SK-N-SH treated with all-trans-retinoic acid at 6 μM for 48 hours (cell line): ENCODE results near the gene DGKZ.
"Not testable (repeated sequence)": the region's sequence is repeated elsewhere in the genome, so short reads cannot be mapped to it uniquely, and the experiment has no call there.

Experiments
- ATAC-seq: fragments of 200-7000 bp; cut with Tn5 transposase; 3 replicates; pipeline ENCODE4 v1.9.1; 2020; ENCODE audit warnings: mild to moderate bottlenecking, moderate library complexity
- ARNTL ChIP-seq: fragments of 450-650 bp; formaldehyde crosslinking; IDR thresholded peaks from 2 replicates; pipeline ENCODE4 v1.5.0; 2020; ENCODE audit warnings: low read depth, mild to moderate bottlenecking, moderate library complexity, borderline replicate concordance
- CSDC2 ChIP-seq: fragments of 250-450 bp; sonication (Bioruptor Pico); IDR thresholded peaks from 2 replicates; pipeline ENCODE4 v1.5.0; 2020; ENCODE audit warnings: mild to moderate bottlenecking, moderate library complexity
- ESRRG ChIP-seq: fragments of 250-450 bp; sonication (Bioruptor Pico); IDR thresholded peaks from 2 replicates; pipeline ENCODE4 v1.6.1; 2021; ENCODE audit warnings: mild to moderate bottlenecking
- GLIS3 ChIP-seq: fragments of 250-450 bp; sonication (Bioruptor Pico); IDR thresholded peaks from 2 replicates; pipeline ENCODE4 v1.5.0; 2020; ENCODE audit warnings: mild to moderate bottlenecking, moderate library complexity
- ISL1 ChIP-seq: fragments of 250-450 bp; sonication (Bioruptor Pico); IDR thresholded peaks from 2 replicates; pipeline ENCODE4 v2.1.2; 2022; ENCODE audit warnings: mild to moderate bottlenecking, moderate library complexity
- OSR1 ChIP-seq: fragments of 250-450 bp; sonication (Bioruptor Pico); IDR thresholded peaks from 2 replicates; pipeline ENCODE4 v1.8.0; 2022; ENCODE audit warnings: moderate library complexity, mild to moderate bottlenecking, inconsistent platforms
- PPARA ChIP-seq: fragments of 250-450 bp; sonication (Bioruptor Pico); IDR thresholded peaks from 2 replicates; pipeline ENCODE4 v1.5.0; 2020; ENCODE audit warnings: mild to moderate bottlenecking, borderline replicate concordance
- RARB ChIP-seq: fragments of 250-450 bp; sonication (Bioruptor Pico); IDR thresholded peaks from 2 replicates; pipeline ENCODE4 v1.8.0; 2021; ENCODE audit warnings: mild to moderate bottlenecking, moderate library complexity
- TCF4 ChIP-seq: fragments of 250-450 bp; sonication (Bioruptor Pico); IDR thresholded peaks from 2 replicates; pipeline ENCODE4 v1.8.0; 2021; ENCODE audit warnings: mild to moderate bottlenecking, moderate library complexity, borderline replicate concordance
- TOX ChIP-seq: fragments of 250-450 bp; sonication (Bioruptor Pico); IDR thresholded peaks from 2 replicates; pipeline ENCODE4 v1.8.0; 2021; ENCODE audit warnings: mild to moderate bottlenecking, moderate library complexity, borderline replicate concordance
- ZC3H10 ChIP-seq: fragments of 250-450 bp; sonication (Bioruptor Pico); IDR thresholded peaks from 2 replicates; pipeline ENCODE4 v1.5.1; 2021; ENCODE audit warnings: mild to moderate bottlenecking, moderate library complexity
- ZFP30 ChIP-seq: fragments of 450-650 bp; formaldehyde crosslinking; IDR thresholded peaks from 2 replicates; pipeline ENCODE4 v1.5.0; 2022; ENCODE audit warnings: mild to moderate bottlenecking, moderate library complexity
- ZNF70 ChIP-seq: fragments of 450-650 bp; formaldehyde crosslinking; IDR thresholded peaks from 2 replicates; pipeline ENCODE4 v1.5.0; 2020; ENCODE audit warnings: mild to moderate bottlenecking, moderate library complexity
- ZNF8 ChIP-seq: fragments of 450-650 bp; formaldehyde crosslinking; IDR thresholded peaks from 2 replicates; pipeline ENCODE4 v1.5.0; 2020; ENCODE audit warnings: mild to moderate bottlenecking, moderate library complexity
- TF ChIP-seq, protein P1 (sequence below): fragments of 250-450 bp; sonication (Bioruptor Pico); IDR thresholded peaks from 2 replicates; pipeline ENCODE4 v1.5.0; 2020; ENCODE audit warnings: mild to moderate bottlenecking, moderate library complexity
- TF ChIP-seq, protein P2 (sequence below): fragments of 250-450 bp; sonication (Bioruptor Pico); IDR thresholded peaks from 2 replicates; pipeline ENCODE4 v1.5.1; 2020; ENCODE audit warnings: low read depth, mild to moderate bottlenecking, moderate library complexity
- TF ChIP-seq, protein P3 (sequence below): fragments of 250-450 bp; sonication (Bioruptor Pico); IDR thresholded peaks from 2 replicates; pipeline ENCODE4 v1.8.0; 2020; ENCODE audit warnings: mild to moderate bottlenecking, moderate library complexity, borderline replicate concordance

Gene DGKZ

DNA sequence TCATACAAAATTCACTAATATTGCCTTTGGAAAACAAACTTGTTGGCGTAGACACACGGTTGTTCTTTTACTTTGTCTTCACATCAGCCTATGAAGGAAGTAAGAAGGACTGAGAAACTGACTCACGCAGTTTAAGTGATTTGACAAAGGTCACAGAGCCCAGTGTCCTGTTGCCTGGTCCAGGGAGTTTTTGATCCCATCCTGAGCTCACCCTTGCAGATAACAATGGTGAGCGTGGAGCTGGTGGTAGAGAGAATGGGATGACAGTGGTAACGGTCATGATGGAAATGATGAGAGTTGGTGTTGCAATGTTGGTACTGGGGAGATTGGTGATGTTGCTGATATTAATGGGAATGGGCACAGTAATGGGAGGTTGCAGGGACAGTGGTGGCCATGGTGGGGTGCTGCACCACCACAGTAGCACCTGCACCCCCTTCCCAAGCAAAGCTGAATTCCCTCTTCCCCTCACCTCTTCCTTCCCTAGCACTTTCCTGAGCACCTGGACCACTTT lies 47.8 kb upstream of the DGKZ start (continued):
- TF ChIP-seq, protein P1, sequence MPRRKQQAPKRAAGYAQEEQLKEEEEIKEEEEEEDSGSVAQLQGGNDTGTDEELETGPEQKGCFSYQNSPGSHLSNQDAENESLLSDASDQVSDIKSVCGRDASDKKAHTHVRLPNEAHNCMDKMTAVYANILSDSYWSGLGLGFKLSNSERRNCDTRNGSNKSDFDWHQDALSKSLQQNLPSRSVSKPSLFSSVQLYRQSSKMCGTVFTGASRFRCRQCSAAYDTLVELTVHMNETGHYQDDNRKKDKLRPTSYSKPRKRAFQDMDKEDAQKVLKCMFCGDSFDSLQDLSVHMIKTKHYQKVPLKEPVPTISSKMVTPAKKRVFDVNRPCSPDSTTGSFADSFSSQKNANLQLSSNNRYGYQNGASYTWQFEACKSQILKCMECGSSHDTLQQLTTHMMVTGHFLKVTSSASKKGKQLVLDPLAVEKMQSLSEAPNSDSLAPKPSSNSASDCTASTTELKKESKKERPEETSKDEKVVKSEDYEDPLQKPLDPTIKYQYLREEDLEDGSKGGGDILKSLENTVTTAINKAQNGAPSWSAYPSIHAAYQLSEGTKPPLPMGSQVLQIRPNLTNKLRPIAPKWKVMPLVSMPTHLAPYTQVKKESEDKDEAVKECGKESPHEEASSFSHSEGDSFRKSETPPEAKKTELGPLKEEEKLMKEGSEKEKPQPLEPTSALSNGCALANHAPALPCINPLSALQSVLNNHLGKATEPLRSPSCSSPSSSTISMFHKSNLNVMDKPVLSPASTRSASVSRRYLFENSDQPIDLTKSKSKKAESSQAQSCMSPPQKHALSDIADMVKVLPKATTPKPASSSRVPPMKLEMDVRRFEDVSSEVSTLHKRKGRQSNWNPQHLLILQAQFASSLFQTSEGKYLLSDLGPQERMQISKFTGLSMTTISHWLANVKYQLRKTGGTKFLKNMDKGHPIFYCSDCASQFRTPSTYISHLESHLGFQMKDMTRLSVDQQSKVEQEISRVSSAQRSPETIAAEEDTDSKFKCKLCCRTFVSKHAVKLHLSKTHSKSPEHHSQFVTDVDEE (CRISPR knock-in tag) = no peak

DNA sequence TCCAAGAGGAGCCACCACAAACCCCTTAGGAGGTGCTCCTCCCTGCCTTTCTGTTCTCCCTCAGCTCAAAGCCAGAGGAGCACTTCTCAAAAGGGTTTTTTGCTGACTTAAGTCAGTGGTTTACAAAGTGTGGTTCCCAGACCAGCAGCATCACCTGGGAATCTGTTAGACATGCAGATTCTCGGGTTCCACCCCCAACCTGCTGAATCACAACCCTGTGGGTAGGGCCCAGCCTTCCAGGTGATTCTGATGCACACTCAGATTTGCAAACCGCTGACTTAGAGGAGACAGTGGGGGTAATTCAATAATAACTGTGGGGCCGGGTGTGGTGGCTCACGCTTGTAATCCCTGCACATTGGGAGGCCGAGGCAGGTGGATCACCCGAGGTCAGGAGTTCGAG lies 47.0 kb upstream of the DGKZ start:
- ATAC-seq = no peak

DNA sequence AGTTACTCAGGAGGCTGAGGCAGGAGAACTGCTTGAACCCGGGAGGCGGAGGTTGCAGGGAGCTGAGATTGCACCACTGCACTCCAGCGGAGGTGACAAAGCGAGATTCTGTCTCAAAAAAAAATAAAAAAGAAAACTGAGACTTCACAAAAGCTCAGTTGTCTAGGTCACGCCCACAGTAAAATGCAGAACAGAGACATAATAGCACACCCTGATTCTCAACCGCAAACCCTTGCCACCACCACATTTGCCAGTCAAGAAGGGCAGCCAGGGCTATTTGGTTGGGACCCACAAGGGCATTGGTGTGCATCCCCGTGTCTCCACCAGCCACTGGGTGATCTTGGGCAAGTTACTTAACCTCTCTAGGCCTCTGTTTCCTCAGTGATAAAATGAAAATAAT lies 44.4 kb upstream of the DGKZ start:
- no peak for ATAC-seq
- TF ChIP-seq ARNTL (CRISPR knock-in tag) (no peak), OSR1 (CRISPR knock-in tag) (no peak), ZFP30 (CRISPR knock-in tag) (no peak), ZNF8 (no peak), ZC3H10 (no peak), GLIS3 (no peak), CSDC2 (CRISPR knock-in tag) (no peak), TCF4 (CRISPR knock-in tag) (no peak)
- TF ChIP-seq, protein P2, sequence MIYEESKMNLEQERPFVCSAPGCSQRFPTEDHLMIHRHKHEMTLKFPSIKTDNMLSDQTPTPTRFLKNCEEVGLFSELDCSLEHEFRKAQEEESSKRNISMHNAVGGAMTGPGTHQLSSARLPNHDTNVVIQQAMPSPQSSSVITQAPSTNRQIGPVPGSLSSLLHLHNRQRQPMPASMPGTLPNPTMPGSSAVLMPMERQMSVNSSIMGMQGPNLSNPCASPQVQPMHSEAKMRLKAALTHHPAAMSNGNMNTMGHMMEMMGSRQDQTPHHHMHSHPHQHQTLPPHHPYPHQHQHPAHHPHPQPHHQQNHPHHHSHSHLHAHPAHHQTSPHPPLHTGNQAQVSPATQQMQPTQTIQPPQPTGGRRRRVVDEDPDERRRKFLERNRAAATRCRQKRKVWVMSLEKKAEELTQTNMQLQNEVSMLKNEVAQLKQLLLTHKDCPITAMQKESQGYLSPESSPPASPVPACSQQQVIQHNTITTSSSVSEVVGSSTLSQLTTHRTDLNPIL (CRISPR knock-in tag) = no peak

More for the DNA sequence above, 47.0 kb upstream of the DGKZ start:
- TF ChIP-seq, protein P1 (CRISPR knock-in tag) = no peak
- TF ChIP-seq ARNTL (CRISPR knock-in tag) (no peak), GLIS3 (no peak), ESRRG (CRISPR knock-in tag) (no peak), RARB (no peak), ZNF70 (CRISPR knock-in tag) (no peak), TCF4 (CRISPR knock-in tag) (no peak), ISL1 (CRISPR knock-in tag) (no peak)
- TF ChIP-seq, protein P3, sequence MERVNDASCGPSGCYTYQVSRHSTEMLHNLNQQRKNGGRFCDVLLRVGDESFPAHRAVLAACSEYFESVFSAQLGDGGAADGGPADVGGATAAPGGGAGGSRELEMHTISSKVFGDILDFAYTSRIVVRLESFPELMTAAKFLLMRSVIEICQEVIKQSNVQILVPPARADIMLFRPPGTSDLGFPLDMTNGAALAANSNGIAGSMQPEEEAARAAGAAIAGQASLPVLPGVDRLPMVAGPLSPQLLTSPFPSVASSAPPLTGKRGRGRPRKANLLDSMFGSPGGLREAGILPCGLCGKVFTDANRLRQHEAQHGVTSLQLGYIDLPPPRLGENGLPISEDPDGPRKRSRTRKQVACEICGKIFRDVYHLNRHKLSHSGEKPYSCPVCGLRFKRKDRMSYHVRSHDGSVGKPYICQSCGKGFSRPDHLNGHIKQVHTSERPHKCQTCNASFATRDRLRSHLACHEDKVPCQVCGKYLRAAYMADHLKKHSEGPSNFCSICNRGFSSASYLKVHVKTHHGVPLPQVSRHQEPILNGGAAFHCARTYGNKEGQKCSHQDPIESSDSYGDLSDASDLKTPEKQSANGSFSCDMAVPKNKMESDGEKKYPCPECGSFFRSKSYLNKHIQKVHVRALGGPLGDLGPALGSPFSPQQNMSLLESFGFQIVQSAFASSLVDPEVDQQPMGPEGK (CRISPR knock-in tag) = no peak

DNA sequence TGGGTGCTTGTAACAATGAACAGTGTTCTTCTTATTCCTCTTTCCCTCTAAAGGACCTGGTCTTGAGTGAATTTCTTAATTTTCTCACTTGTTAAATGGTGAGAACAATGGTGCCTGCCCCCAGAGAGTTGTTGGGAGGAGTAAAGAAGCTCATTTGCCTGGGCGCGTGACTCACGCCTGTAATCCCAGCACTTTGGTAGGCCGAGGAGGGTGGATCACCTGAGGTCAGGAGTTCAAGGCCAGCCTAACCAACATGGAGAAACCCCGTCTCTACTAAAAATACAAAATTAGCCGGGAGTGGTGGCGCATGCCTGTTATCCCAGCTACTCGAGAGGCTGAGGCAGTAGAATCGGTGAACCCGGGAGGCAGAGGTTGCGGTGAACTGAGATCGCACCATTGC lies 43.2 kb upstream of the DGKZ start:
- not testable (repeated sequence) for ATAC-seq

DNA sequence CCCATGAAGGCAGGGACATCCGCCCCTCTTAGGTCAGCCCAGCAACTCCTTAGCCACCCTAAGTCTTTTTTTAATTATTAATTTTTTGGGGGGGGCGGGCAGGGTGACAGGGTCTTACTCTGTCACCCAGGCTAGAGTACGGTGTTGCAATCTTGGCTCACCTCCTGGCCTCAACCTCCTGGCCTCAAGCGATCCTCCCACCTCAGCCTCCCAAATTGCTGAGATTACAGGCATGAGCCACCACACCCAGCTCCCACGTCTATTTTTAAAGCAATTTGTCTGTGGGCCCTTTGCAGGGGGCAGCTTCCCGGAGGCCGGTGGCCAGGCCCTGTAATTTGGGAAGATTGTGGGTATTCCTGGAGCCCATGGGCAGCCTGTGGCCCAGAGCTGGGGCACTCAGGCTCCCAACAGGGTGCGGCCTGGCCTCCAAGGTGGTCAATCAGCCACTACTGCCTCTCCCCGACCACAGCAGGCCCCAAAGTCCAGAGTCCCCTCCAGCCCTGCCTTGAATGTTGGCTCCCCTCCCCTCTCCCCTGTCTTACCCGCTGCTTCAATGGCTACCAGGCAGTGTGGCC lies 42.6 kb upstream of the DGKZ start:
- TF ChIP-seq TOX (no peak), PPARA (CRISPR knock-in tag) (no peak)
- TF ChIP-seq, protein P3 (CRISPR knock-in tag) = no peak

More for the DNA sequence above, 42.6 kb upstream of the DGKZ start:
- ATAC-seq = no peak
